ENCODE results near the gene KXD1. TPM values are rescaled to one million over a fixed set of nuclear protein-coding genes. Genes with fewer than 3 reads are reported as not detected.

KXD1 gene
- total and polyA plus RNA-seq, 2 donors (not counting 1 experiment from before 2014, with no cell fraction given) = 90.0 to 166 TPM

- H3K9me3 Mint-ChIP-seq (ENCODE audit: insufficient read depth) = no peaks in the 10 kb centered on the region
- Histone ChIP-seq H3K4me3 (ENCODE audit: control extremely low read depth in 1 of 5, extremely low read depth in 1 of 5, insufficient read depth in 1 of 5, low read depth in 2 of 5, low read length in 4 of 5) (no peak overlapping the region), H3K79me2 (ENCODE audit: control insufficient read depth, insufficient read depth, low read length) (peaks cover 3% of the 10 kb centered on the region), H3K27ac (ENCODE audit: low read length in 2 of 2) (no peak overlapping the region), H3K4me2 (replicated peaks; ENCODE audit: low read depth, low read length, poor library complexity, severe bottlenecking) (no peak overlapping the region), H3K9ac (ENCODE audit: low read length) (no peak overlapping the region), H3K4me1 (ENCODE audit: control insufficient read depth in 2 of 2, insufficient read depth in 2 of 2, low read length in 2 of 2) (peaks cover 0 to 7% of the 10 kb centered on the region in 2 donors), H3K27me3 (replicated peaks in 1 of 4; ENCODE audit: control extremely low read depth in 1 of 4, control insufficient read depth in 3 of 4, insufficient read depth in 4 of 4, low read length in 3 of 4) (no peaks in the 10 kb centered on the region), H3K36me3 (replicated peaks in 1 of 2; ENCODE audit: control extremely low read depth in 1 of 2, control insufficient read depth in 1 of 2, extremely low read depth in 1 of 2, insufficient read depth in 2 of 2, low read length in 1 of 2) (peaks cover 0 to 60% of the 10 kb centered on the region in 2 experiments), H2AFZ (ENCODE audit: insufficient read depth, low read depth, low read length, poor library complexity, severe bottlenecking) (no peak overlapping the region), H3K9me3 (ENCODE audit: control extremely low read depth in 1 of 3, control insufficient read depth in 2 of 3, insufficient read depth in 1 of 3, low read length in 2 of 3) (no peaks in the 10 kb centered on the region), H4K20me1 (ENCODE audit: control insufficient read depth, insufficient read depth, low read length, poor library complexity, severe bottlenecking) (peaks cover 6% of the 10 kb centered on the region)
- H3K27me3 Mint-ChIP-seq = no peaks in the 10 kb centered on the region
- ChIA-PET CTCF (interaction anchor here (1.2 kb wide), 1 partner anchor 47 kb away, joined by 3 read pairs; no protein-coding TSS in a partner anchor), POLR2A (no interaction called here)
- H3K4me3 Mint-ChIP-seq = no peak overlapping the region
- ATAC-seq (ENCODE audit: low read depth) (no peak), DNase-seq (no peak)
- peaks cover 6% of the 10 kb centered on the region for H3K4me1 Mint-ChIP-seq
- intact Hi-C loops (cut with micrococcal nuclease) = no loop called here
- H3K27ac Mint-ChIP-seq = no peak overlapping the region
- TF ChIP-seq EZH2 (IDR thresholded peaks at IDR 0.05; ENCODE audit: borderline replicate concordance, insufficient read depth, low read depth, low read length, poor library complexity, severe bottlenecking) (no peak), CTCF (IDR thresholded peaks at IDR 0.05) (no peak)
- WGBS (ENCODE audit: insufficient coverage) = 94% methylated on average over 8 of the region's 8 CpGs
Observed at GRCh38 chr19:18566953-18567352, 9.3 kb downstream of the KXD1 start.

GRCh38 chr19:18568367-18568766, 10.7 kb downstream of the KXD1 start:
- no peak for TF ChIP-seq CTCF (IDR thresholded peaks at IDR 0.05)
- Mint-ChIP-seq H3K4me3 (no peak overlapping the region), H3K4me1 (peaks cover 16% of the 10 kb centered on the region), H3K27me3 (no peaks in the 10 kb centered on the region), H3K9me3 (ENCODE audit: insufficient read depth) (no peaks in the 10 kb centered on the region), H3K27ac (no peak overlapping the region)
- H3K36me3 ChIP-seq (replicated peaks in 1 of 2; ENCODE audit: control extremely low read depth in 1 of 2, control insufficient read depth in 1 of 2, extremely low read depth in 1 of 2, insufficient read depth in 2 of 2, low read length in 1 of 2) = peaks cover 0 to 52% of the 10 kb centered on the region in 2 experiments
- H4K20me1 ChIP-seq (ENCODE audit: control insufficient read depth, insufficient read depth, low read length, poor library complexity, severe bottlenecking) = peaks cover 20% of the 10 kb centered on the region
- no peak overlapping the region for H2AFZ ChIP-seq (ENCODE audit: insufficient read depth, low read depth, low read length, poor library complexity, severe bottlenecking)
- H3K9ac ChIP-seq (ENCODE audit: low read length) = no peak overlapping the region
- H3K4me3 ChIP-seq (ENCODE audit: control extremely low read depth in 1 of 5, extremely low read depth in 1 of 5, insufficient read depth in 1 of 5, low read depth in 2 of 5, low read length in 4 of 5) = no peak overlapping the region
- no peaks in the 10 kb centered on the region for H3K9me3 ChIP-seq (ENCODE audit: control extremely low read depth in 1 of 3, control insufficient read depth in 2 of 3, insufficient read depth in 1 of 3, low read length in 2 of 3)
- peaks cover 12 to 21% of the 10 kb centered on the region in 2 donors for H3K4me1 ChIP-seq (ENCODE audit: control insufficient read depth in 2 of 2, insufficient read depth in 2 of 2, low read length in 2 of 2)
- no peak overlapping the region for H3K4me2 ChIP-seq (replicated peaks; ENCODE audit: low read depth, low read length, poor library complexity, severe bottlenecking)
- peaks cover 17% of the 10 kb centered on the region for H3K79me2 ChIP-seq (ENCODE audit: control insufficient read depth, insufficient read depth, low read length)
- CTCF ChIA-PET = no interaction called here
- POLR2A ChIA-PET = no interaction called here
- intact Hi-C loops (cut with micrococcal nuclease) = no loop called here
- H3K27ac ChIP-seq (ENCODE audit: low read length in 2 of 2) = no peak overlapping the region
- no peaks in the 10 kb centered on the region for H3K27me3 ChIP-seq (replicated peaks in 1 of 4; ENCODE audit: control extremely low read depth in 1 of 4, control insufficient read depth in 3 of 4, insufficient read depth in 4 of 4, low read length in 3 of 4)
- WGBS (ENCODE audit: insufficient coverage) = 98% methylated on average over 14 of the region's 15 CpGs
- no peak for DNase-seq
- ATAC-seq (ENCODE audit: low read depth) = no peak

Data from B cell (primary cell).